Measurements from ENCODE around the gene TECTA. TPM values are rescaled to one million over a fixed set of nuclear protein-coding genes. Genes with fewer than 3 reads are reported as not detected.

Gene TECTA
- total and polyA plus RNA-seq, 2 of the 8 experiments (the other 6 are each of a cell fraction or from before 2014, with no cell fraction given), result 0.59 to 1.0 TPM

- Histone ChIP-seq H4K91ac (replicated peaks; ENCODE audit: insufficient read length, low read length) (no peak overlapping the region), H3K4ac (replicated peaks; ENCODE audit: insufficient read length, low read depth, low read length) (no peak overlapping the region), H2BK12ac (ENCODE audit: low read depth, low read length) (no peak overlapping the region), H3K56ac (replicated peaks; ENCODE audit: insufficient read length, low read depth, low read length) (no peak overlapping the region), H3K36me3 (ENCODE audit: control insufficient read depth in 2 of 4, insufficient read depth in 4 of 4, low read length in 3 of 4) (no peaks in the 10 kb centered on the region), H3K4me1 (replicated peaks in 1 of 4; ENCODE audit: control insufficient read depth in 3 of 4, insufficient read depth in 4 of 4, low read length in 3 of 4) (peaks cover 0 to 3% (median 0%) of the 10 kb centered on the region in 4 experiments; a peak in 2 of 7 replicates), H3K9me3 (ENCODE audit: insufficient read depth in 2 of 2, low read depth in 1 of 2, low read length in 1 of 2) (no peaks in the 10 kb centered on the region), H3K79me2 (ENCODE audit: control insufficient read depth in 1 of 2, insufficient read depth in 2 of 2, low read length in 2 of 2) (no peaks in the 10 kb centered on the region), H4K5ac (ENCODE audit: insufficient read length, low read depth, low read length) (no peak overlapping the region), H3K18ac (ENCODE audit: extremely low read depth, low read length) (no peak overlapping the region), H3K4me3 (ENCODE audit: extremely low read depth in 1 of 4, insufficient read depth in 2 of 4, low read depth in 3 of 4, low read length in 4 of 4) (no peak overlapping the region), H2BK15ac (ENCODE audit: low read length) (no peak overlapping the region), H3K23me2 (ENCODE audit: low read depth, low read length) (peaks cover 7% of the 10 kb centered on the region; the same call in 1 of the 2 replicates), H2AK5ac (ENCODE audit: low read depth, low read length) (no peak overlapping the region), H2BK120ac (replicated peaks; ENCODE audit: low read depth, low read length) (no peak overlapping the region), H3K4me2 (ENCODE audit: insufficient read depth in 1 of 2, low read depth in 2 of 2, low read length in 2 of 2) (no peak overlapping the region), H3K27ac (ENCODE audit: low read depth, low read length) (no peak overlapping the region), H3K14ac (ENCODE audit: insufficient read length) (no peak overlapping the region), H3K27me3 (replicated peaks in 1 of 4; ENCODE audit: control insufficient read depth in 3 of 4, extremely low read depth in 1 of 4, insufficient read depth in 3 of 4, low read length in 3 of 4) (no peaks in the 10 kb centered on the region), H2BK20ac (ENCODE audit: low read length) (no peak overlapping the region), H2BK5ac (ENCODE audit: low read depth, low read length) (no peak overlapping the region), H3K23ac (ENCODE audit: insufficient read length) (no peak overlapping the region), H3K79me1 (ENCODE audit: low read depth, low read length) (no peaks in the 10 kb centered on the region), H2AFZ (ENCODE audit: low read length) (no peak overlapping the region), H4K8ac (ENCODE audit: extremely low read depth, insufficient read depth, low read length) (no peak overlapping the region), H3K9ac (replicated peaks in 1 of 4; ENCODE audit: extremely low read depth in 1 of 4, low read depth in 3 of 4, low read length in 3 of 4) (no peak overlapping the region), H4K20me1 (replicated peaks in 1 of 2; ENCODE audit: control insufficient read depth in 1 of 2, insufficient read depth in 2 of 2, low read length in 2 of 2) (peaks cover 0 to 5% of the 10 kb centered on the region in 2 experiments)
- POLR2A ChIA-PET (ENCODE audit: partially characterized antibody), result no interaction called here
- WGBS, 2 experiments (ENCODE audit: extremely low coverage in 1 of 2, insufficient coverage in 1 of 2, insufficient read length in 1 of 2, insufficient replicate concordance in 2 of 2, low coverage in 1 of 2, low lambda C conversion rate in 2 of 2, missing lambda C conversion rate in 1 of 2), result 83% methylated on average over 7 of the region's 7 CpGs; no CpG with 5 or more reads in 1 of the 2 experiments
- FAIRE-seq, result no peak
- no peak for DNase-seq (ENCODE audit: low read depth in 1 of 2, low spot score in 2 of 2)
- CTCF ChIA-PET (ENCODE audit: partially characterized antibody), result interaction anchor here (0.9 to 2.2 kb wide), 10 partner anchors 44 to 425 kb away, joined by 3 to 6 read pairs (median 4); no protein-coding TSS in a partner anchor
- TF ChIP-seq ZNF274 (IDR thresholded peaks at IDR 0.05; ENCODE audit: borderline replicate concordance, extremely low read depth, low read length), result no peak
Measured at GRCh38 chr11:121109916-121110586, 9.0 kb downstream of the TECTA start.

All from H1 (cell line).